Measurements from ENCODE around the gene FGGY.

FGGY gene

DNA sequence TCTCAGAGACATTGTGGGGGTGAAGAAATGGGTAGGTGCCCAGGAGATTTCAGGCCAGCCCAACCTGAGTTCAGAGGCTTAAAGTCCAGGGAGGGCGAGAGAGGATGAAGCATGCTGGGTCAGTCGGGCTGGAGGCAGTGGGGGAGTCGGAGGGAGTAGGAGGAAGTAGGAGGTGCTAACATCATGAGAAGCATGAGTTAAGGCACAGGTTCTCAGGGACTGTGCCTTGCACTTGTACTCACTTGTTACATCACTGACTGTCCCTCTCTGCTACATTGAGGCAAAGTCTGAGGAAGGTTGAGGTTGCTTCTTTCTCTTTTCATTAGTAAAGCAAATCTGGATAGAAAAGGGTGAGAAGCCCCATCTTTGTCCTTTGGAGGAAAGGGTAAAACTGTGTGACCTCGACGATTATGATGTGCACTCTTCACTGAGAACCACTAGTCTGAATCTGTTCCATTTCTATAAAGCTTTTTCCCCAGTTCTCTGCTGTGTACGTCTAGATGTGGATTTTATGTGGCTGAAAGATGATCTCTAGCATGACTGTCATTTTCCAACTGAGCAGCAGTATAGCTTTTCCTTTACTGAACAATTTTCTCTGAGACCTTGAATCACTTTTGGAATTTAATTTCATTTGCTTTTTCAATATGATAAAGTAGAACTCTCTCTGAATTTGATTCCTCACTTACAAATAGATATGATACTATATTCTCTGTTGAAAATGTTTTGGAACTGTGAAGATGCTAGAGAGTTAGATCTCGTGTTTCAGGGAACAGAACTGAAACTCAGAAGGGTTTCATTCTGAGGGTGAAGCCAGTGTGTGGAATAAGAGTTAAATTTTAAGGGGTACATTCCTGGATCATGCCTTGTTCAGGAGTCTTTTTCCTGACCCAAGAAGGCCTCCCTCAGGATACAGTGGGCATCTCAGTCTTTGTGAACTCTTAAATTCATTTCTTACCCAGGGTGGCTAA lies 94.6 kb downstream of the FGGY start:
- no peak for DNase-seq

DNA sequence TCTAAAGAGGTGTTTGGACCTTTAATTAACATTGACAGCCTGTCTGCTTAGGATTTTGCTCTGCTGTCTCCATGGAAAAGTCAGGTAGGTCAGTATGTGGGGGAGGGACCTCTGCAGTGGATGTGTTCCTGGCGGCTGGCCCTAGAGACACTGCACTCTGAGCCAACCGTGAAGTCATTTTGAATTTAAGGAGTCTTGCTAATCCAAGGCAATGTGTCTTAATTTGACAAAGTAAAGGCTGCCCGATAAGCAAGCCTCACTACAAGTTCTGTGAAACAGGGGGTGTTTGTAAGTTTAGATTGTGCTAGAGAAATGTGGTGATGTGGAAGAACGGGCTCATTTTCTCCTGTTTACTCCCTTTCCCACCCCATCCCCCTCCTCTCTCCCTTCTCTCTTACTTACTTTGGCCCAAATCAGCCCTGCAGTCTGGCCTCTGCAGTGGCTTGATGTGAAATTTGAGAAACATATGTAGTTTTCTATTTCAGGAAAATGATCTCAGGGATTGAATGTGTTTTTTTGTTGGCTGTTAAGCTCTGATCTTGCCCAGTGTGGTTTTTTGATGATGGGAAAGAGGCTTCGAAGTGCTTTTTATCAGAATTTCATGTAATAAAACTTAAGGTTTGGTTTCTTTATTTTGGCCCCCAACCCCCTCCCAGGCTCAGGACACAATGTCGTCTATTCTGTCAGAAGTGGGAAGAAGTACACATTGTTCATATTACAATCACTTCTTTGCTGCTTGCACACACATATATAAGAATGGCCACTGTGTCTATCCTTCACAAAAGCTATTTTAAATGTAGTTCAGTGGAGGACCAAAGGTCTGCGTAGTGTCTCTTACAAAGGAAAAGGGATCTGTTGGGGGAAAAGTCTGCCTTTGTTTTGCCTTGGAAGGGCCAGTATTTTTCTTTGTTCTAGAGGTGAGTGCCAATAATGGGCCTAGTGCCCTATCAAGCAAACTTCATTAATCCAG lies 96.6 kb downstream of the FGGY start:
- DNase-seq, result no peak

GRCh38 chr1:59394706-59395425 lies 98.0 kb downstream of the FGGY start:
- DNase-seq, result no peak

DNA sequence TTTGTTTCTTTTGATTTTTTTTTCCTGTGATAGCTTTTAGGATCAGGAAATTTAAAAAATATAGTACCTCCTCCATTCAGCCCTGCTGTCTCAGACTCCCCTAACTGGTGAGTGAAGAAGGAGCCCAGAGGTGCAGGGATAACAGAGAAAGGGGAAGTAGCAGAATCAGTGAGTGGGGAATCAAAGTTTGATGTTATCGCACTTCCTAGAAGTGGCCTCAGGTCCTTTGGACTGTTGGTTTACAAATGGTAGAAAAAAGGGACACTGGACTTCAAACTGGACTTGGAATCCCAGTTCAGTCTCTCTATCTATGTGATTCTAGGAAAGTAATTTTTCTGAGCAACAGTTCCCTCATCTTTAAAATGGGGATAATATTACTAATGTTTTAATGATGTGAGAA lies 99.5 kb downstream of the FGGY start:
- no peak for DNase-seq

DNA sequence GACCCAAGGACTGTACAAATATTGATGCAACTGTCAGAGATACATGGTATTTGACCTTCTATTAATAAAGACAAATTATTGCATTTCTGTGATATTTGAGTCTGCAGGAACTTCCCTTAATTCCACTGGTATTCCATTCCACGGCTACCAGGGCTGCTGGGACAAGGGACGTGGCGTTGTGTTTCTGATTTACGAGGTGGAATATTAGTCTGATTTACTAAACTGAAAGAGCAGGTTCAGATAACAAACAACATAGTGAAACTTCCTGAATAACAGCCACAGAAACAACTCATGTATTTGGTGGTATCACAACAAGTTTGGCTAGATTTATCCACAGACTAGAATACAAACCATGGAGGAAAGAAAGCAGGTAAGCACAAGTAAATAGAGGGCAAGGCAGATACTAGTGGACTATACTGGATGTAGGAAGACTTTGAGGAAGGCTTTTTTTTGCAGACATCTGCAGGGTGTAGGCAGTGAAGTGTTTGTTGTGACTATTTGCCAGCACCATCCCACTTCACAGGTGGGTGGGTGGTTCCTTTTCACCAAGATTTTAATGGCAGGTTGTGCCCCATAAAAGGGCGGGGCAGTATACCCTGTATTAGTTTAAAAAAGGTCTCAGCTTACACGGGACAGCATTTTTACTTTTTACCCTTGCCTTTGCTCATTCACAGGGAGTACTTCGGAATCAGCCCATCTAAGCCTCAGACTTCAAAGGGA lies 100.4 kb downstream of the FGGY start:
- DNase-seq, result no peak

DNA sequence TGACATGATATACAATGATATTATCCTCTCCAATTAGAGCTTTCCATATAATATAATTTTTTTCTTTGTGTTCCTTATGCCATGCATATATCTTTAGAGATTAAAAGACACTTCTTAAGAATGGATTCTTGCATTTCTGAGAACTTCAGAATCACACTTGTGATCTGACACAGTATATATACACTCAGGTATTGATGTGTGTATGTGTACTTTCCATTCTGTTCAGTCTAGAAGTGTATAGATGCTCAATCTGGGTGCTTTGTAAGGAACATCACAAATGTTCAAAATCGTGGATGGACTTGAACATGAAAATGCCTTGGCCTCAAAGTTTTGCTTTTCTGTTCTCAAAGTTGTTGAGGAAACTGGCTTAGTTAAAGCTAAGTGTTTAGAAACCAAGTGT lies 102.7 kb downstream of the FGGY start:
- no peak for DNase-seq

GRCh38 chr1:59401581-59401980 lies 104.7 kb downstream of the FGGY start:
- no peak for DNase-seq

DNA sequence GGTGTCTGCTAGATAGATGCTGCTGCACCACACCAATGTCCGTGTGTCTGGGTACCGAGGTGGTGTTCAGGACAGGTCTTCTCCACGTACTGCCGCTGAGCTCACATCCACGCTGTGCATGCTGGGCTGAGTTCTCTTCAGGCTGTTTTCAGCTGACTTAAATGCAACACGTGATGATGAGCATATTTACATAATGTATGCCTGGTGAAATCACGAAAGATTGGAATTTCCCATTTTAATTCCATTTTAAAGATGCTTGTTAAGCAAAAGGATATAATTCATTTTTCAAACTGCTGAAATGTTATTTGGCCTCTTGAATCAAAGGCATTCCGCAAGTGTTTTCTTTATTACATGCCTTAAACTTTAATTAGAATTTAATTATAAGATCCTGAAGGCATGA lies 107.9 kb downstream of the FGGY start:
- no peak for DNase-seq

- no peak for DNase-seq
Measured at GRCh38 chr1:59406437-59407164, 109.7 kb downstream of the FGGY start.

DNA sequence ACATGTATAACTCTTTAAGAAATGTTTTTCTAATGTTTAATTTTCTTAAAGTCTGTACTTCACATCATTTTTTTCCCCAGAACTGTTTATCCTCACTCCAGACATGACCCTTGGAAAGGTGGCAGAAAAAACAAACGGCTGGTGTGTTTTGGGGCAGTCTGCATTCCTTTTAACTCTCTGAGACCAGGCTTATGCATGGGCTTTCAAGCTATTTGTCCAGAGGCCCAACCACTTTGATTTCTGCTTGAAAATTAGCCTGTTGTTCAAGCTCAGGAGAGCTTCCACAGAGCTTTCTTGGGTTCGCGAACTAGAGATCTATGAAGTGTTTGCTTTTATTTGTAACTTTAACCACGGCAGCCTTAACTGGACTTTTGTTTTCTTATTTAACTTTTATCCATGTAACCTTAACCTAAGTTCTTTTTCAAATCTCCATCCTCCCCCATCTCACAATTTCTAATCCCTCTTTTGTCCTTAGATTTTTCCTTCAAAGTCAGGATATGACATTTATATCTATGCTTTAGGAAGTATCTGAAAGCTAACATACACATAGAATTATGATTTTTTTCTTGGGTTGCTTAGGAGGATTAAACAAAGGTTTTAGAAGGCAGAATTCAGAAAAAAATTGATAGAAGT lies 111.8 kb downstream of the FGGY start:
- DNase-seq, result no peak

DNA sequence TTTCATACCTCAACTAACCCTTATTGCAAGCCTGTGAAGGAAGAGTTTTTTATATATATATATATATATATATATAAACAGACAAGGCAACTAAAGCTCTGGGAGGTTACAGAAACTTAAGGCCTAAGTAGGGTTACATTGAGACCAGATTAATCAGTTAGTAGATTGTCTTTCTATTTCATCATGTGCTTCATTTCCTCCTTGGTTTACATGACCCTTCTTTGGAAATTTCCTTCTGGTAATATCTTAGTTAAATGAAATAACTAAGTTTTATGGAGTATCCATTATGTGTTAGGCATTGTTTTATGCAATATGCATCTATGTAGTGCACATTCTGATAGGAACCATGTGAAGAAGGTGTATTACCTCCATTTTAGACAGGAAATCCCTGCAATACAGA lies 112.7 kb downstream of the FGGY start:
- no peak for DNase-seq

DNA sequence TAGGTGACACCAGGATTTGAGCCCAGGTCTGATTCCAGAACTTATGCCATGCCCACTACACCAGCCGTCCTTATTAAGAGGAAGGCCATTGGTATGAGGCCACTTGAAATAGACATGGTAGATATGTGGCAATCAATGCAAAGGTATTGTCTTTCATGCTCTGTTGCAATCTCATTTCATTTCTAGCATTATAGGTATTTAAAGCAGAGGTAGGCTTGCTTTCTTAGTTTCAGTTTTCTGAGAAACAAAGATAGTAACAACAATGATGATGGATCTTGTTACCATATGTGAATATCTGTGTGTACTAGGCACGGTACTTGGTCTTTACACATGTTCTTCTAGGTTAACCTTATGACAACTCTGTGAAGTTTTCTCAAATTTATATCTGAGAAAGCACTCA lies 113.1 kb downstream of the FGGY start:
- DNase-seq, result no peak

DNA sequence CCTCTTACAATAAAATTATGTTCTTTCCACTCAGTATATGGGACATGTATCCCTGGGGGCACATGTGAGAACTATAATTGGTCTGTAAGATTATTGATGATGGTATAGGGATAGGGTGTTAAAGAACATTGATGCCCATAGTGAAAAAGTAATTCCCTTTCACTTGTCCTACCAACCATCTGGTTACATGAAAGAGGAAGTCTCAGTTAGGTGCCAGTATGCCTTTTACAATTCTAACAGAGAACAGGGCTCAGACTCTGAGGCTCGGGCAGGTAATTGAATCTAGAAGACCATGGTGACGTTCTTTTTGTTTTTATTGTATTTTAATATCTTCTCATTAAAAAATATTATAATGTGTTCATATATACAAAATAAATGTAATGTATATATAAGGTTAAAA lies 113.6 kb downstream of the FGGY start:
- no peak for DNase-seq

DNA sequence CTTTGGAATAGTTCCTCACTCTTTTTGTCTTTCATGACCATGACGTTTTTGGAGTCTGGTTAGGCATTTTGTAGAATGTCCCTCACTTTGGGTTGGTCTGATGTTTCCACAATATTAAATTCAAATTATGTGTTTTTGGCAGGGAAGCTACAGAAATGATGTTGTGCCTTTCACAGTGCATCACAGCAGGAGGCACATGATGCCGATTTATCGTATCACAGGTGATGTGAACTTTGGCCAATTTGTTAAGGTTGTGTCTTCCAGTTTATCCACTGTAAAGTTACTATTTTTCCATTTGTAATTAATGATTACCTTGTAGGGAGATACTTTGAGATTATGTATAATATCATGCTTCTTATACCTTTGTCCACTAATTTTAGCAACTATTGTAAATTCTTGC lies 114.3 kb downstream of the FGGY start:
- DNase-seq, result no peak

DNA sequence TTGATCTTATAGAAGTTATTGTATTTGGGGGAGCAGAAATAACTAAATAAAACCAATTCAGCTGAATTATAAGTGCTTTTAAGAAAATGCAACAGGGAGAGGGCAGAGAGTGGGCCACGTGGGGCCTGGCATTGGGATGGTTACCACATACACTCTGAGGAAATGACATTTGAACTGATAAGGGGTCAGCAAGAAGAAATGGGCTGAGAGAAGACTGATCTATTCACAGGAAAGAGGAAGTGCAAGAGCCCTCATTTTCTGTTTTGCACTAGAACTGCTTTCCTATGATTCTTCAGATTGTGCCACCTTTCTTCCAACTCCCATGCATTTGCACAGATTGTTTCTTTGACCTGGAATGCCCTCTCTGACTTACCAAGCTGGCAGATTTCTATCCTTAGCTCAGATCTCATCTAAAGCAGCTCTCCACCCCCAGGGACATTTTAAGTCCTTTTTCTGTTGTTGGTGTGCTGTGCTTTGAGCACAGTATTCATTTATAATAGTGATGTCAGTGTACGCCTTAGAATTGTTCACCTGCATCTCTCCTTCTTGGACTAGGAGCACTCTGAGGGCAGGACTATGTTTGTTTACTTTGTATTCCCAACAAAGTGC lies 115.9 kb downstream of the FGGY start:
- no peak for DNase-seq

GRCh38 chr1:59413327-59413720 lies 116.4 kb downstream of the FGGY start:
- DNase-seq, result no peak

DNA sequence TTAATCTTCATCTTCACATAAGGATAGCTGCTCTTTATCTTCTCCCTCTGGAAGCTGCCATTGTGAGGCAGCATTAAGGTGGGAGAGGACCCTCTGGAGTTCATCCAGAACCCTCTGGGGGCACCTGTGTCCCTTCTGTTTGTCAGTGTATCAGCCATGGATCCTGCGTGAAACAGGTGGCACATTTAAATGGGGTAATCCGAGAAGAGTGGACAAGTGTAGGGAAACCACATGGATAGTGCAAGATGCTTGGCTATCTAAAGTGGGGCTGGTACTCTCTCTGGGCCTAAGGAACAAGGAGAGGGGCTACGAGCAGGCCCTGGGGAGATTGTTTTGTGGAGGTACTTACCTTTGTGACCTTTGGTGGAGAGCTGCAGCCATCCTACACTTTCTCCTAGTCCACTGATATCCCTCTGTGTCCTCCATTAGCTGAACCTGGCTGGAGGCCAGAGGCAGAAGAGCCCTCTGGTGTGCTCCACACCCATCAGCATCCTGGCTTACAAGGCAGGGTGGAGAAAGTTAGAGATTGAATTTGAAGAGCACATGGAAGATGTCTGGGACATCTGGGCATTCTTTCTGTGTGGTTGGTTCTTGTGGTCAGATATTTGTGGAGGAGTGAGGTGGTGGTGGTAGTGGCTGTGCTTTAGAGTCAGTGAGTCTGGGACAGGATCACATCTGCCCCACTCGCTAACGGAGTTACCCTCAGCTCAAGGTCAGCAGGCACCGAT lies 117.7 kb downstream of the FGGY start:
- DNase-seq, result no peak

DNA sequence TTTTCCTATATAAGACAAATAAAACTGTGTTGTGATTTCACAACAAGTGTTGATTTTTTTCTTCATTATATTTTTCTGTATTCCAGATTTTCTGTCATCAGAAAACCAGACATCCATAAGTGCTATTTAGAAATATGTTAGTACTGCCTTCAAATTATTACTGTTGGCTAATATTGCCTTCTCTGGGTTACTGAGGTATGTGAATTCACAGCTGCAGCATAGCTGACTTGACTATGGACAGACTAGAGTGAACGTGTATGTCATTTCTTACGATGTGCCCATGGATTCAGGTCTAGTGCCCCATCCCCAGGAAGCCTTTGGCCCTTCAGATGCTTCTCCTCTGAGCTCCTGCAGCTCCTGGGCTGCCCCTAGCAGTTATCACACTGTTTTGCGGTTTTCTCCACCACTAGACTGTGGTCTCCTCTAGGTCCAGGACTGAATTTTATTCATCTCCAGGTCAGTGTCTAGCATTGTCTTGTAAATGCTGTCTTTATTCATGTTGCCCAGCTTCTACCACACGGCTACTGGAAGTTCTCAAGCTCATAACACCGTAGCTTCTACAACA lies 118.5 kb downstream of the FGGY start:
- DNase-seq, result no peak

DNA sequence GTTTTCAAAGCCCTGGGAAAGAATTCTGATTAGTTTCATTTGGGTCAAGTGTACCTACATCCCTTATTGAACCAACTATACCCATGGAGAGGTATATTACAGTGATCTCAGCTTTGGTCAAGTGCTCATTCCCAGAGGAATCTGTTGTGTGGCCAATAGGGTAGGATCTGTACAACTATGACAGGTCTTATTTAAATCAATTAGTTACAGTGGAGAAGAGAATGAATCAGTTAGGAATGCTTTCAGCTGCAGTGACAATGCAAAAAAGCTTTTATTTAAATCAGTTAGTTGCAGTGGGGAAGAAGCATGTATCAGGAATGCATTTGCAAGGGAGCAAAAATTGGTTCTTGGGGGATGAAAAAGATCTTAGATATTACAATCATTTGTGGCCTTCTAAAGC lies 119.0 kb downstream of the FGGY start:
- DNase-seq, result no peak

GRCh38 chr1:59417406-59417805 lies 120.5 kb downstream of the FGGY start:
- DNase-seq, result no peak

Measured in NK-92 treated with Interleukin-12 subunit alpha and Interleukin-12 subunit beta, amount 100 ng/mL, for 24 hours (cell line).